GM21528 (cell line): ENCODE results near the gene ZNF532.

Experiments used
- ATAC-seq: cut with Tn5 transposase; IDR thresholded peaks from one replicate; pipeline ENCODE4 v1.9.1; 2021; ENCODE audit warnings: mild to moderate bottlenecking, moderate library complexity; ENCODE audit not compliant: unreplicated experiment, low FRiP score

ZNF532 gene

DNA sequence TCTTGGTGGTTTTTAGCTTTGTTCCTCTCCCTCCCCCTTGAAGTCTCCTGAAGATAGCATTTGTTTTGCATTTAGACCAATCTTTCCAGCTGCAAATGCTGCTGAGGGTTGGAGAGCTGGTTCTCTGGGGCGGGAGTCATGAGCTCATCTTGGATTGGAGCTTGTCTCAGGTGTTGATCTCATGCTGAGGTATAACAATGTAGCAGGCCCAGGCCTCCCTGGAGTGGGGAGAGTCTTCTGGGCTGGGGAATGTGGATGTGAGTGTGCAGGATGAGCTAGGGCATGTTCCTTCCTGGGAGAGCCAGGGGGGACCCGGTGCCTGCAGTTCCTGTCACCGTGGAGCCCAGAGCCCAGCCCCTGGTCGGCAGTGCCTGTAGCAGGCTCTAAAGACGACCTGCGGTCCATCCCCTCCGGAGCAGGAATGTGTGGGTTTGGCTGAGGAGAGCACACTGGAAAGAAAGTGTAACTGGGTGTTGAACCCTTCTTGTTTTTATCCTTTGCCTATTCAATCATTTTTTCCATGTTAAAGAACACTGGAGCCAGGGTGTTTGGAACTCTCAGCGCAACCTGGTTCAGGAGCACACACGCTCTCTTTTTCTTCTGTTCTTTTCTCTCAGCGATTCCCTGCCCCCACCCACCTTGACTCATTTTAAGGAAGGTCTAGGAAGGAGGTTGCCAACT lies 2.7 kb downstream of the ZNF532 start:
- no peak for ATAC-seq

GRCh38 chr18:58868440-58868839 lies 3.8 kb downstream of the ZNF532 start:
- no peak for ATAC-seq

GRCh38 chr18:58870130-58870529 lies 5.5 kb downstream of the ZNF532 start:
- ATAC-seq, result no peak

DNA sequence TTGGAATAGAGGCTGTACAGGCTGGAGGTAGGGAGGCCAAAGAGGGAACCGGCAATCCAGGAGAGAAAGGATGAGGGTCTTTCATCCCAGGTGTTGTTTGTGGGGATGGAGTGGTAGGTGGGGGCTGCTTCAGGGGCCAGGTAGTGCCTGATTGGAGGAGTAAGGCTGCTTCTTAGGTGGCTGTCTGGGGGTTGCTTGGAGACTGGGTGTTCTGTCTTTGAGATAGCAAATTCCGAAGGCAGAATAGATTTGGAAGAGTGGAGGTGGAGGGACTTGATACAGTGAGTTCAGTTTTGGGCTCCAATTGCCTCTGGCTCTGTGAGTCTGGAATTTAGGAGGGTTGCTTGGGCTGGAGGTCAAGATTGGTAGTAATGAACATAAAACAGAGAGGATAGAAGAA lies 5.9 kb downstream of the ZNF532 start:
- no peak for ATAC-seq

DNA sequence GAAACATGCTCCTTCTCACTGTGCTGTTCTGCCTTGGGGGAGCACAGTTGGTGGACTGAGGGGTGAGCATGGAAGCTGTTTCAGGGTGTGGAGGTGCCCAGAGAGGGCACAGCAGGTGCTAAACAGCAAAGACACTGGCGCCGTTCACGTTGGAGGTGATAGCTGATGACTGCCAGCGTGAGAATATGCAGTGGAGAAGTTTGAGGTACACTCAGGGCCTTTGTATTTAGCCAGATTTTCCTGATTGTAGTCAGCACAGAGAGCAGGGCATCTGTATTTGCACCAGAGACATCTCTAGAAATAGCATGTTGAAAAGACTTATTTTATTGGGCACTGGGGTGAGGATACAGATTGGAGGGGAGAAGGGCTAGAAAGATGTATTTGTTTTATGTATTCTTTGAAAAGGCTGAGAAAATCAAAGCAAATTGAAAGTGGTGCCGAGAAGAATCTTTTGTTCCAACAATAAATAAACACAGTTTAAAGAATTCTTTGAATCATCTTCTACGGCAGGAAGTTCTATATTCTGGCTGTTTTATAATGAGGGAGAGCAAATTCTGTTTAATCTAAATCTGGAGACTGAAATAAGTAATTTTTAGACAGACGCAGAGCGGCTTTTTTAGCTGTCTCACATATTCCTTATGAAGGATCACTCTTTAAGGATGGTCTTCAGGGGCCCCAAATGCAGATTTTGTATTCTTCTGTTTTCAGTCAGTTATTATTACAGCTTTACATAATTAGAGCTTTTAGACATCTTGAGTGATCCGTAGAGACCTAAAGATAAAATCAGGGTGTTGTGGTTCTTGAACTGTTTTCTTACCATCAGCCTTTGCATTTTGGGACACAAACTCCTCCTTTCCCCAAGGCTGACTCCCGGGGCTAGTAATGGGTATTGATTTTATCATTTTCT lies 7.1 kb downstream of the ZNF532 start:
- ATAC-seq, result no peak

DNA sequence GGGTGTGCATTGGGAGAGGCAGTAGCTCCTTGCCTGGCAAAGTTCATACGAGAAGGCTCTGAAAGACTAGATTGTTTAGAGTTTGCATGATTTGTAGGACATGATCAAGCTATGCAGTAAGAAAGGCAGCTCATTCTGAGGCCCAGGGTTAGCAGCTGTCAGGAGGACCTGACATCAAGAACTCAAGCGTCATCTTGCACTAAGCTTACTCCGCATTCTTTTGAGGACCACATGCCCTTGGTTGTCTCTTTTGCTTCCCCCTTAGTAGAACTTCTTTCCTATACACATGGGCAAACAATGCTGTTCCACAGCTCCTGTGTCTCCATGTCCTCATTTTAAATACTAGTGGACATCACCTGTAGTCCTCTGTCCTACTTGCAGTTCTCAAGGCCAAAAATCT lies 14.0 kb downstream of the ZNF532 start:
- no peak for ATAC-seq

DNA sequence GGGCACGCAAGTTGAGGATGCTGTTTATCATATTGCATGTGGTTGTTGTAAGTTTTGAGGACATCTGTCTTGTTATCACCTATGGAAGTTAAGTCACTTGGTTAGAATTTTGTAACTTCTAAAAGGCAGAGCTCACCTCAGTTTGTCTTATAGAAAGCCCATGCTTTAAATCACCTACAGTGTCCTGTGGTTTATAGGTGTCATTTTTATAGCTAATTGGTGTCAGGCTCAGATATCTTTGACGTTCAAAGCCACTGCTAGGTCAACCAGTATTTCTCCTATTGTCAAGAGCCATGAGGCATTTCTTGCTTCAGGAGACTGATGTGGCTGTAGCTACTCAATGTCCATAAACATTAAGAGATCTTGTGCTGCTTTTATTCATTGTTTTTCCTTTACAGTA lies 16.8 kb downstream of the ZNF532 start:
- no peak for ATAC-seq

DNA sequence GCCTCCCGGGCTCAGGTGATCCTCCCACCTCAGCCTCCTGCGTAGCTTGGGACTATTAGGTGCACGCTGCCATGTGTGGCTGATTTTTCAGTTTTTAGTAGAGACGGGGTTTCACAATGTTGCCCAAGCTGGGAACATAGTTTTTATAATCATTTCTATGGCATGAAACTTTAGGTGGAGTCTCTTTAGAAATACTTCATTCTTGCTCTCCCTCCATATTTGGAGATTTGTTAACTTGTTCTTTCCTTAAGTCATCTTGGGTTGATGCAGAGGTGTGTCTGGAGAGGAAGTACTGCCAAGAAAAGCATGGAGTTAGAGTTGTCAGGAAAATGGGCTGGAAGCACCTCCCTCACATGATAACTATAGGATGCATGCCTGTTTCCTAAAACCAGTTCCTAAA lies 17.4 kb downstream of the ZNF532 start:
- no peak for ATAC-seq

- no peak for ATAC-seq
Observed at GRCh38 chr18:58882686-58883085, 18.0 kb downstream of the ZNF532 start.

- ATAC-seq, result no peak
Observed at GRCh38 chr18:58884680-58885079, 20.0 kb downstream of the ZNF532 start.

GRCh38 chr18:58886431-58886830 lies 21.8 kb downstream of the ZNF532 start:
- ATAC-seq, result no peak

DNA sequence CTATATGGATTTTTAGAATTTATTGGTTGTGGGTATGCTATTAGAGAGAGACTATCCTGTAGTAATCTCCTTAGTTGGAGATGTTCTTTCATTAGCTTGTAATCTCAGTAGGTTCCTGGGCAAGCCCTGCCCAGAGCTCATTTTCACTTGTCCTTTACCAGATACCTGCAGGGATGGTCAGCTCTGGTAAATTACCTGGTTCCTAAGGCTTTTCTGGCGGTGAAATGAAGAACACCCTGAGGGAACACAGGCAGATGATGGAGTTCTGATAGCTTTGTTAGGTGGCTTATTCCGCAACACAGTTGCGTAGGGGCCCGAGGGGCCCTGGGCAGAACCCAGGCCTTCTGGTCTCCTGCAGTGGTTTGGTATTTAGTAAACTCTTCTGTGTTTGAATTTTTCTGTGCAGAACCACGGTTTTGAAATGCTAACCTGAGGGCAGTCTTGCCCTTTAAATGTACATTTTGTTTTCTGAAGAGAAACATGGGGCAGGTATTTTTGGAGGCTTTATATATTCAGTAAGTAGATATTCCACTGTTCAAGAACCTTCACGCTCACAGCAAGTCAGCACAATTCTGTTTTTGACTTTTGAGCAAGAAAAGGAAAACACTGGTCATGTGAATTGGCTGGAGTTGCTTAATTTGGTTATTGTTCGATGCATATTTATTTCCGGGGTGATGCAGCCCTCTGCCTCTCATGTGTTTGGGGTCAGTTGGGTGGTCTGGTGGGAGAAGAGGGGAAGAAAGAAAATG lies 22.4 kb downstream of the ZNF532 start:
- peak; percentile 24 for ATAC-seq

- peak; percentile 71 for ATAC-seq
Observed at GRCh38 chr18:58887613-58887963, 22.9 kb downstream of the ZNF532 start.

DNA sequence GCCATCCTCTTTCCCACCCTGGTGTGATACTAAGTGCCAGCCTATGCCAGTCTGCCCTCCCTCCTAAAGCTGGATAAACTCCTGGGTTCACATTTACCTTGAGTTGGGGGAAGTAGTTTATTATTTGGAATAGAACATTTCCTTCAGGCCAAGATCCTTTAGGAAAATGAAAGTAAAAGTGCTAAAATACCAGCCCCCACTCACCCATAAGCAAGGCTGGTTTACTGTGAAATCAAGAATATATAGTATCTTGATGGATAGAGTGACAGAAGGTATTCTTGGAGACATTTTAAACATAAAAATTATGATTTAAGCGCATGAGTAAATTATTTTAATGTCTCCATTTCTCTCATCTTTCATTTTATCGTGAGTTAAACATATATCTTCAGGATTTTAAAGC lies 27.1 kb downstream of the ZNF532 start:
- no peak for ATAC-seq

DNA sequence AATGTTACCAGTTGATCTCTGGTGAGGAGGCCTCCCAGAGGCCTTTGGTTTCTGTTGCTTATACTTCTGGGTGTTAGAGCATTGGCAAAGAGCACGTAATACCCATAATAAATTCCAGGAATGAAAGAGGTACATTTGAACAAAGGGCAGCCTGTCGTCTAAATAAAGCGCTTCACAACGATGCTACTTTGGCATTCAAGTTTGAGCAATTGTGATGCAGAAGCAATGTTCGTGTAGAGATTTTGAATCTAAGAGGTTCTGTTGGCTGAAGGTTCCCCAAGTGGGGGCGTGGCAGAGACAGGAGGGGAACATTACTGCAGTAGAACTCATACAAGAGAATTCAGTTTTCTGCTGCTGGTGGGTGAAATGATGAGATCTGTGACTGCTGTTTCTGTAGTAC lies 27.8 kb downstream of the ZNF532 start:
- ATAC-seq, result no peak

GRCh38 chr18:58893388-58894099 lies 28.9 kb downstream of the ZNF532 start:
- no peak for ATAC-seq

- ATAC-seq, result no peak
Observed at GRCh38 chr18:58894930-58895329, 30.3 kb downstream of the ZNF532 start.

- no peak for ATAC-seq
Observed at GRCh38 chr18:58895385-58895784, 30.7 kb downstream of the ZNF532 start.

GRCh38 chr18:58896268-58896667 lies 31.6 kb downstream of the ZNF532 start:
- peak; percentile 84 for ATAC-seq

DNA sequence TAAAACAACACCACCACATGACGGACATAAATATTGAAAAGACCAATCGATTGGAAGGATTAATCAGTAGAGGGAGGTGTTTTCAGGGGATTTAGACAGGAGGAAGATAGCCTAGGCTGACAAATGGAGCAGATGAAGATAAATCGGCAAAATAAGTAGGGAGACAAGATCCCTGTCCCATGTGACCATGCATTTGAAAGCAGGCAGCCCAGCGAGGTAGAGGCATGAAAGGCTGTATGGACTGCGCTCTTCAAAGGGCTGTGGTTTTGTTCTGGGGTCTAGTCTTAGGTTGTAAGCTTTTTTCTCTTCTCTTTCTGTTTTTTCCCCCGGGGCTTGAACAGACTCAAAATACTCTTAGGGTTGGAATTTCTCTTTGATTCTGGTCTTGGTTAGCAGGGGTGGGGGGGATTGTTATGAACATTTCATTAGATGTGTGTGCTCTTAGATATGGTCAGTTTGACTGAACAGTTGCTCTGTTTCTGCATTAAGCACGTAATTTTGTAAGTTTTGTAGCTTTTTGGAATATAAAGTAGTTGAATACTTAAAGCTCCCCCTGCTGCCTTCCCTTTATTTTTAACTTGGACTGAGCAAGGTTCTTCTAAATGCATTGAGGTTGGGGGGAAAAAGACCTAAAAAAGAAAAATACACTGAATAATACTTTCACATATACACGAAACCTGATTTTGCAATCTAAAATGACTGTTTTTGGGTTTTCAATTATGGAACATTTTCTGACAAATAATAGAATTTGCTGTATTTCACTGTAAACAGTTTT lies 32.2 kb downstream of the ZNF532 start:
- ATAC-seq, result no peak
